Stimulated activated CD8-positive, alpha-beta memory T cell treated with anti-CD3 and anti-CD28 coated beads, Interleukin-4, amount 100 ng/mL, for 48 hours (primary cell): Measurements from ENCODE around the gene AKAP7.

Experiments used
- DNase-seq: peaks from one replicate; pipeline ENCODE4 v3.0.0-alpha.2; 2020

The AKAP7 gene

DNA sequence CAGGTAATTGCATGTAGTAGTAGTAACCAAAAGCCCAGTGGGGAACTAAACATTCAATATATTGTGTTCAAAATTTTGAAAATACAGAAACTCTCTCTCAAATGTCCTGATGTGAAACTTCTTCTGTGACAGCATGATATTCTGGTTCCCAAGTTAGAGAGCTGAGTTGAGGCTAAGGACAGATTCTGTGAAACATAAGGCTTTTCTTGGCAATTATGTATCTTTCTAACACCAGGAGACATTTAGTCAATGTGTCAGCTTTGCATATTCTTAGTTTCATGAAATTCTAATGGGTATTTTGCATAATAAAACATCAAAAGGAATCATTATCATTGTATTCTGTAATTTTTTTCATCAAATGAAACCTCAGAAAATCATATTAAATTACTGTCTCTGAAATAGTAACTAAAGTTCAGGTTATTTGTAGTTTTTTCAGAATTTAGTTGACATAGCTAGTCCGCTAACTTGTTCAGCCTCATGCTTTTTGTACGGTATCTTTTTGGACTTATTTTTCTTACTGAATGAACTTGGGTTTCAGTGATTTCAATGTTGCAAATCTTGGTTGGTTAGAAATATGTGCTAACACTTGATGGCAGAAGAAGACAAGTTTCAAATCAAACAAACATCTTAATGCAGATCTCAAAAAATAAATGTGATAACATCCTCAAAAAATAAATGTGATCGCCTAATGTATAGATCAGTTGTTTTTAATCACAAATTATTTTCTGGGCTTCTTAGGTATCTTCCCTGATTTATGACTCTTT is 70.4 kb downstream of the AKAP7 start:
- DNase-seq, result no peak

DNA sequence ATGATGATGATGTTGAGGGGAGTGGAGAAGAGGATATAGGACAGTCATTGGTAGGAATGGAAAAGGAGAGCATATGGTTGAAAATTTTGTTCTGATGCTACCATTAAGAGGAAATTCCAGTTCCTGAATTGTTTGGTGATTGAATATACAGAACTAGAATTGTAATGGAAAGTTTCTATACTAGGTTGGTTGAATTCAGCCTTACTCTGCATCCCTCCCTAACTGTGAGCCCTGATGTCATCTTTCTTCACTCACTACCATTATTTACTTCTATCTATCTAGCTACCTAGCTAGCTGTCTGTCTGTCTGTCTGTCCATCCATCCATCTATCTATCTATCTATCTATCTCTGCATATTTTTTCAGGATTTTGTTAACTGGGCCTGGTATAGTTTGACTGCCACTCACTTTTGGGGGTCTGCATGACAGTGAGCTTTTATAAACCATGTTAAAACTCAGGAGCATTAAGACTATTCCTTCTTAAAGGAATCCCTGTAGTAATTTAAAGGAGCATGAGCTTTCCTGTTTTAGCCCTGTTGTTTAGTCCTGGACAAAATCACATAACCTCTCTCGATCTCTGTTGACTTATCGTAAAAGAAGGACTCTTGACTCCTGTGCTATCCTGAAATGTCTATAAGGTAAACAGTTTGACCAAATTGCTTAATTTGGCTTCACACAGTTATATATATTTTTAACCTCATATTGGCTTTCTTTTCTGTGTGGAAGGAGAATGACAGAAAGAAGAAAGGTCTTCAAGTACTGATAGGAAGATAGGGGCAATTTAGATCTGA is 71.4 kb downstream of the AKAP7 start:
- DNase-seq, result no peak

DNA sequence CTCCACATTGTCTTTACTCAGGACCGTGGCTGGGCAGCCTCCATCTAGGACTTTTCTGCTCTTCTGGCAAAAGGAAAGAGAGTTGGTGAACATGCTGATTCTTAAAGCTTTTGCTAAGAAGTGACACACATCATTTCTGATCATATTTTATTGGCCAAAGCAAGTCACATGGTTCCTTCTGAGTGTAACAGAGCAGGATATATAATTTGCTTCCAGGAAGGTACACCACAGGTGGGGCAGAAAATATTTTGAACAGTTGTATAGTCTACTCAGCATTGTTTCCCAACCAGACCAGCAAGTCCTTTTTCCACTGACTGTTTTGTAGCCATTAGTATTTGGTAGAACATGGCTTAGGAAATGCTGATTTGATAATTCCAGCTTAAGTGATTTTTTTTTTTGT is 73.5 kb downstream of the AKAP7 start:
- no peak for DNase-seq

DNA sequence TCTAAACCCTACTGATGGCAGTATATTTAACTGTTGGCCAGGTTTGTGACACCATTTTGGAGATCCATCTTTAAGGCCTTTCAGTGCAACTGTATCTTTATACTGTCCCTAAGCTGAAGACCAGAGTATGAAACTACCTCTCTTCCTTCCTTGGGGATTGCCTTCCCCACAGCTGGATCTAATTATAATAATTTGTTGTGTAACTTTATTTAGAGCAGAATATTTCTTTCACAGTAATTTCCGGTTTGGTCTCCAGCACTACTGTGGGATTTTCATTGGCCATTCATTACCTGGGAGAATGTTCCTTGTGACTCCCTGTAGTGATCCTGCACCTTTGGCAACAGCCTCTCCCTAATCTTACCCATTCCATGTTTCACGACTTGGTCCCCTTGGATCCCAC is 75.2 kb downstream of the AKAP7 start:
- no peak for DNase-seq

DNA sequence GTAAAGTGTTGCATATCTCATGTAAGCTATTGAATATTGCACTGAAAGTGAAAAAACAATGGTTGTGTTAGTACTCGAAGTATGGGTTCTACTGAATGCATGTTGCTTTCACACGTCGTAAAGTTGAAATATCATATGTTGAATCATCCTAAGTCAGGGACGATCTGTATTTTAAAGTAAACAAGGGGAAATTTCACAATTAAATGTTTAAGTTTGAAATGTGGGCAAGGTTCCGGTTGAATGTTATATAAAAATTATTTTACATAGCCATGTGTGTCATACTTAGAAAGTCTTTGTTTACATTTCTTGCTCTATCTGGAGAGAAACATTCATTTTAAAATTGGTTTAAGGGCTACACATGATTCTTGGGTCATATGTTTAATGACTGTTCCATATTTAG is 76.8 kb downstream of the AKAP7 start:
- no peak for DNase-seq

DNA sequence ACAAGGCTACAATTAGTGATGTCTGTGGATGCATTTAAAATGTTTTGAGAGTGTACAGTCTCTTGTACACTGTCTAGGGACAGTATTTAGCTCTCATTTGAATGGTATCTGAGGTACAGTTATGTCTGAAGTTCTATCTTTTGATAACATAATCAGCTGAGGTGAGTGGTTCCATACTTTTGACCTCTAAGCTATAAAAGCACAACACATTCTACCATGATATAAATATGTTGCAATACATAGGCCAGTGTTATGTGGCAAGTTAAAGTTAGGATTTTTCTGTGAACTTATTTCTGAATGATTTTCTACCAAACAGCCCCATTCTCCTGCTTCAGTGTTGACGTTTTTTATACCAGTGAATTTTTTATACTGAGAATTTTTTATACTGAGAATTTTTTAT is 77.6 kb downstream of the AKAP7 start:
- DNase-seq, result no peak

DNA sequence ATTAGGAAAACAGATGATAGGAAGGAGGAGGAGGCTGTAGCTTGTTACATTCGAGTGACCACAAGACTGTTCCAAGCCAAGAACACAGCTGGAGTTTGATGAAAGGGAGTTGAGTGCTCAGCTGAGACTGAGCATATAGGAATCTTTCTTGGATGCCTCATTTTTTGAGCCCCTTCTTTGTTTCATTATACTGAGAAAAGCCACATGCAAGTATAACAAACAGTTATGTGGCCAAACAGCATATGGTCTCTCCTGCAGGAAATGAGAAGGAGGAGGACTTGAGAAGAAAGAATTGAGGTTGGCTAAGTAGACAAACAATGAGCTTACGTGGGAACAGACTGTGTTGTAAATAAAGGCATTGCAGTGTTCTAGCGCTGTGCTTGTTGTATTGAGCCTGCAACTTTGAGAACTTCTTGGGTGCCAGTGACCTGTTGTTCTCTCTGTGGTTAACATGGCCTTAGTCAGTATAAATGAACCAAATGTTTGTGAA is 78.3 kb downstream of the AKAP7 start:
- no peak for DNase-seq

DNA sequence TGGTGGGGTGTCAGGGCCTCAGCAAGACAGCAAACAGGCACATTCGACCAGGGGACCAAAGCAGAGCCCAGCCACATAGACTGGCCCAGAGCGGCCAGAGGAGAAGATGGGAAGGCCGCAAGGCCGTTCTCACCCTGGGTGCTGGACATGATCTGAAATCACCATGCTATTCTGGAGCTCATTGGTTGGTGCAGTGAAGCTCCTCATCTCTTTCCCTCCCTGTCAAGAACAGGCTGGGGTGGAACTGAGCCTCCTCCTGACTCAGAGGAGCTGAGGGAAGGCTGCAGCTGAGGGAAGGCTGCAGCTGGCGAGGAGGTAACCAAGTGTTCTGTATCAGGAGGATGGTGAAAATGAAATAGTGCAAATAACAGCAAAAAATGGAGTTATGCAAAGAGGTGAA is 80.0 kb downstream of the AKAP7 start:
- DNase-seq, result no peak

DNA sequence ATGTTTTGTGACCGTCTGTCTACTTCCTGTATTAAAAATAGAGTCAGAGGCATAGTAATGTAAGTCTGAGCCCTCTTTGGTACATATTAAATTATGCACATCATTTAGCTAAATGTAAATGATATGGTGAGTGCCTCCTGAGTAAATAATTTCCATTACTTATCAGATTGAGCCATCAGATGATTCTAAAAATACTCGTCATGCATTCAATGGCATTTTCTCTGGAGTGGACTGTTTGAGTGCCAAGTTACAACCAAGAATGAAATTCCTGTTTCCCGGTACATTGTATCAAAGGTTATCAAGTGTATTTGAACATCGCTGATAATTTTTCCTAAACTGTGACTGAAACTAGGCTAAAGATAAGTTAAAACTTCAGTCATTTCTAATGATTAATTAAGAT is 81.0 kb downstream of the AKAP7 start:
- DNase-seq, result no peak

DNA sequence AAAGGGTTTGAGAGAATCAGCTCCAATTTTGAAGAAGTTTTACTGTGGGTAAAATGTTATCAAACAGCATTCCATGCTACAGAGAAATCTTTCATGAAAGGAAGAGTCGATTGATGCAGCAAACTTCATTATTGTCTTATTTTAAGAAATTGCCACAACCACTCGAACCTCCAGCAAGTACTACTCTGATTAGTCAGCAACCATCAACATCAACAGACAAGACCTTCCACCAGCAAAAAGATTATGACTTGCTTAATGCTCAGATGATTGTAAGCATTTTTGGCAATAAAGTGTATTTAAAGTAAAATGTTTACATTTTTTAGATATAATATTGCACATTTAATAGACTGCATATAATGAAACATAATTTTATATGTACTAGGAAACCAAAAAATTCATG is 87.5 kb downstream of the AKAP7 start:
- DNase-seq, result no peak

DNA sequence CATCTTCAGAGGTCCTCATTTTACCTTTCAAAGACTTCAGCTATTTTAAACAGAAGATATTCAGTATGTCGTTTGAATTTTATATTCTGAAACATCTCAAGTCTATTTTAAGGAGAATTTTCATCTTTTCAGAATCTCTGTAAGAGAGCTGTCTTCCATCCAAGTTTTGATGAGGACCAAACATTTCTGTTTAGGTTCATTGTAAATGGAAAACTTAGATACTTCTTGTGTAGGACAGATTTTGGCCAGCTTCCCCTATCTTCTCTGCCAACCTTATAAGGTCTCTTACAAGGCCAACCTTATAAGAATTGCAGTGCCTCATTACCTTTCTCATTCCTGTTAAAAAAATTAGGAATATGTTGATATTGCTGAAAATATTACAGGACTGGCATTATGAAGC is 88.1 kb downstream of the AKAP7 start:
- DNase-seq, result no peak

DNA sequence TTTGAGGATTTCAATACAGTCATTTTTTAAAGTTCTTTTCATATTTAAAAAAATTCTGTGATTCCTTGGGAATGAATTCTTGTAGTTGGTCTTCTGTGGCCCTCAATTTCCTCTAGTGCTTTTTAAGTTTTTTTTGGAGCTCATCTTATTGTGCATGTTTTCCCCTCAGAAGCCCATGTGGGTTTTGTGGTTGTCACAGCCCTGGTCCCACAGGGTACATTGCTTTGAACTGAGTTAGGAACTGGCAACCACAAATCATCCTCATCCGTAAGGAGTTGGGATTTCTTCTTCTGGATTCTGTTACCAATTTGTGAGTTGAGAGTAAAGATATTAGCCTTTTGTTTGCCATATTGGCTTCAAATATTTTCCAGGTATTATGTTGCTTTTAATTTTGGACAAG is 89.9 kb downstream of the AKAP7 start:
- DNase-seq, result no peak

DNA sequence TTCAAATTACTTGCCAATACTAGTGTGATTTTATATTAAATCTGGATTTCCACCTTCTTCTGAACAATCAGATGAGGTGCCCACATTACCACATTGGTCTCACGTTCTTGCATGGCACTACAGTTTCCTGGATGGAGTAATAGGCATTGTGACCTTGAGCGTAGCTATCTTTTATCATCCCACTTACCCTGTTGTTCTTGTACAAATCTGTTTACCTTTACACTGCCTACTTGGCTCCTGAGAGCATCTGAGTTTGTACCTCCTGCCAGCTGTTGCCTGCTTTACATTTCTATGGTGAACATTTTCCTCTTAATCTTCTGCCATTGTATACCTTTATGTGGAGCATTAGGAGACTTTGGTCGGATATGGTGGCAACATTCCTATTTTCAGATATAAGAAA is 90.7 kb downstream of the AKAP7 start:
- DNase-seq, result no peak

DNA sequence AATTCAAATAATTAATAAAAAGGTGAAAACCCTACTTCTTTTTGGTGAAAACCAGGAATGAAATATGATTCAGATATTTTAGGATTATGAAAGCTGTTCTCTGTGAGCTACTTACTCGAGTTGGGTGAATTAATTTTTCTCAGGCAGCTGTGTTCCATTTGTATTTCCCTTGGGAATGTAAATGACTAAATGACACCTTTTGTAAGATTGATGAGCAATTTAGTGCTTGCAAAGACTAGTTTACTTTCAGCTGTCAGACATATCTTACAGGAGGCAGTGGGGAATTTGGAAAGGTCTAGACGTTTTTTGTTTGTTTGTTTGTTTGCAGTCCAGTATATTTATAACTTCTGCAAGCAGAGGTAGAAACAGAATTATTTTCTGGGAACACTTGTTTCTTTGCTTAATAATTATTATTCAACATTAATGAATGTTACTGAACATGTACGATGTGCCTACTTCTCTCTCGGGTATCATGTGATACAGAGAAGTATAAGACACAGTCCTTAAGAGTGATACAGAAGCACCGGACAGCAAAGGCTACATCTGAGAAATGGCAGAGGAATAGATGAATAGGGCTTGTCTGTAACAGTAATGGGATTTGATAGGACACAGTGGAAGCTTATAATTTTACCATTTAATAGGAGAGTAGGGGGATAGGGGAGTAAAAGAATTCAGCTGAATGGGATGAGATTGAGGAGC is 91.3 kb downstream of the AKAP7 start:
- no peak for DNase-seq

DNA sequence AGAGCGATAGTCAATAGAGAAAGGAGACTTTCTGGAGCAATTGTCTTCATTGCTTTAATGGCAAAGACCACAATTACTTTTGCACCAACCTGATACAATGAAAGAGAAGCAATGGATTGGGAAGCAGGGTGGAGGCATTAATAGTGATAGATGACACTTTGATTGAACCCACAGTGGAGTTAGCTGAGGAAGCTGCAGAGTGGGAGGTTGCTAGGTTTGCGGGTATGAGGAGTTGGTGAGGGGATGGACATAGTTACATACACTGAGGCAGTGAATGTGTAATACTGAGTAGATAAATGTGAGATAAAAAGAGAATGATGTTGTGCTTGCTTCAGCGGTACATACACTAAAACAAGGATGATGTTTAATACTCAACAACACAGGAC is 91.9 kb downstream of the AKAP7 start:
- DNase-seq, result no peak

DNA sequence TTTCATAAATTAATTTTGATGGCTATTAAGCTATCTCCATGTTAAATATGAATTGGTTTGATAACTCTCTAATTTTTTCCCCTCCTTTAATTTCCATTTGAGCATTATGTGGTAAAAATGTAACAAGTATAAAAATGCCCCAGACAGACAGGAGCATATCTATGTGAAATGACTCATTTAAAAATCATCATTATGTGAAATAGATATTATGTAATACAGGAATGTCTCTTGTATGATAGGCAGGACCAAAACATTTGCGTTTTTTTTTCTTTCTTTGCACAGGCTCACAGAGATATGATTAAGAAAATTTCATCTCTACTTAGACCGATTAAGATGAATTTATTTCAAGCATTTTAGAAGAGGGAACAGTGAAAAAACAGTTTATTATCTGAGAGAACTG is 95.8 kb downstream of the AKAP7 start:
- no peak for DNase-seq

DNA sequence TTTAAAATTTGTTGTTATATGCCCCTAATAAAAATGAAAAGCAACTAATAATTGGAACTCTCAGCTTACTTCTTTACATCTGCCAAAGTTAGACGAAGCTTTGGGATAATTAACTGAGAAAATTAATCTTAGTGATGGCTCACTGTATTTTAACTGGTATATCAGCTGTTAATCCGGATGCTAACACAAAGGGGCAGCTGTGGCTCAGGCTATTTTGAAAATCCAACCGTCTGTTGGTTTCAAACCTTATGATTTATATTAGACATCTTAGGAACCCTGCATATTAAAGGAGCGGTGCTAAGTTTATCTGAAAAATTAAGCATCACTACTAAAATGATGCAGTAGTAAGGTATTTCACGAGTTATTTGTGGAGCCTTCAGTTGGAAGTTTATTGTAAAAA is 96.6 kb downstream of the AKAP7 start:
- DNase-seq, result no peak

DNA sequence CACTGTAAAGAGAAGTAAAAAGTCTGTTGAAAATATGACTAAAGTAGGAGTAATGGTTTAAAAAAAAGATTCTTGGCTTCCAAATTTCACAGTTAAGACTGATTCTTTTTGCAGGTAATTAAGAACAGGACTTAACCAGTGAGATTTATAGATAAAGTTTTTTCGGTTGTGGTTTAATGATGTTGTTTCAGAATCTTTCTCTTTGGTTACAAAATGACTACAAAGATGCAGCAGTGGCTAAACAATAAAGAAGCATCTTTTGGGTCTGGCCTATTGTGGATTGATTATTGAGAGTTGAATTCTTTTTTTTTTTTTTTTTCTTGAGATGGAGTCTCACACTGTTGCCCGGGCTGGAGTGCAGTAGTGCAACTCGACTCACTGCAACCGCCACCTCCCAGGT is 109.7 kb downstream of the AKAP7 start:
- DNase-seq, result no peak

DNA sequence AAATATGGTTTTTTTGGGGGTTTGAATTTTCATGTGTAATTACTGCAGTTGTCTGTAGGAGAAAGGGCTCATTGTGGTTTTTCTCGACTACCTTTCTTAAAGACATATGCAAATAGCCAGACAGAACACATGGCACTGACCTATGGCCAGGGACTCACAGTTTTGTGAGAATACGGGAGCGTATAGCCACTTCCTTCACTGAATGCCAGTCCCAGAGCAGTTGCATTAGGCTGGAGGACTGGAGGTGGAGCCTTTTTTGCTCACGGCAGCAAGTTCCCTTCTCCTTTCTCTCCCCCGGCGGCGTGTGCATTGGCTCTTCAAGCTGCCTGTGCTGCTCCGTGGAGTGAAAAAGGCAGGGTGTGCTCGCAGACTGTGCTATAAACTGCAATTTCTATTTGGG is 114.9 kb downstream of the AKAP7 start:
- peak; percentile 30 for DNase-seq

DNA sequence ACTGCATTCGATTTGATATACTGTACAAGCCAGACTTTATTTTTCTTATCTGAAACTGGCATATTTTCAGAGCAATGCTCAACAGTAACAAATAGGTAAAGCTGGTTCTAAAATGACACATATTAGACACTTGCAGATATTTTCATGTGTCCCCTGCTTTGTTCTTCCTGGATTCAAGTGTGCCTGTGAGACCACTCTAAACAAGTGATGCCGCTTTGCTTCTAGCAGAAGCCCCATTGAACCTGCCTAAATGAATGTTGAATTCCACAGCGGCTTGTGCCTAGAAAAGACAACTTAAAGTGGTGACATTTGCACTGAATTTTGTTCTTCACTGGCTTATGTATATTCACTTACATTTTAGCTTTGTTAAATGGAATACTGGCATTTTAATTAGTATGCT is 115.7 kb downstream of the AKAP7 start:
- DNase-seq, result no peak

DNA sequence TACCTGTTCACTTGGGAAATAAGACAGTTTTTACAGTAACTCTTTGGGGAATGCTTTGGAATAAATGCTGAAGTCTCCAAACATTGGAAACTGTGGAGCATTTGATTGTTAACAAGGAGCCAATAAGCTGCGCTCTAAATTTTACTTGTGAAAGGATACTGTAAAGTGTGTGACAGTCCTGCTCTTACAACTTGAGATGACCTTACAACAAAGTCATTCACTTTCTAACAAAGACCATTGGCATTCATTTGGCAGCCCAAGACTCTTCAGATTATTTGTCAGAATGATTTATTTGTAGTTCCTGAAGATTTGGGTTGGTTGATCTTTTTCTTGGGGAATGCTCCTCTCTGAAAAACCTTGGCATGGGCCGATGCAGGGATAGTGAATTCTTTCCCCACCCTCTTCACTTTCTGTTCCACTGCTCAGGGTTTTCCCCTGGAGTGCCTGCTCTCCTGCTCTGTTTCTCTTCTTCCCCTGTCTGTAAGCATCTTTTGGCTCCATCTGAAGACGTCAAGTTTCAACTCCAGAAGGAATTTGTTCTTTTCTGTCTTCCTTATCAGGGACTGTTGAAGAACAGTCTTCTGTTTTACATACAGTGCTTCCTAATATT is 116.4 kb downstream of the AKAP7 start:
- DNase-seq, result no peak

DNA sequence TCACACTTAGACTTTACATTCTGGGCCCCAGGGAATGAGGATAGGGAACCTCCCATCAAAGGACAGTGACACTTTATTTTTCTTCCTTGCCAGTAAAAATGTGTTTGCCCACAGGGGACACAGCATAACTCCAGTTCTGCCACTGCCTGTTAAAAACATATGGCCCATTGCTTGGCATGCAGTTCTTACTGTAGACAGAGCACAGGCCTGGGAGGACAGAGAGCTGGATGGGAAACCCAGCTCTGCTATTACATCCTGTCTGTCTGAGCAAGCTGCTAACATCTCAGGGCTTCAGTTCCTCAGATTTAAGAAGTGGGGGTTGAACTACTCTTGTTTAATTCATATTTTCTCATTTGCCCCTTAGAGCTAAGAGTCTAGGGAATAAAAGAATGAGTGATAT is 120.2 kb downstream of the AKAP7 start:
- no peak for DNase-seq

DNA sequence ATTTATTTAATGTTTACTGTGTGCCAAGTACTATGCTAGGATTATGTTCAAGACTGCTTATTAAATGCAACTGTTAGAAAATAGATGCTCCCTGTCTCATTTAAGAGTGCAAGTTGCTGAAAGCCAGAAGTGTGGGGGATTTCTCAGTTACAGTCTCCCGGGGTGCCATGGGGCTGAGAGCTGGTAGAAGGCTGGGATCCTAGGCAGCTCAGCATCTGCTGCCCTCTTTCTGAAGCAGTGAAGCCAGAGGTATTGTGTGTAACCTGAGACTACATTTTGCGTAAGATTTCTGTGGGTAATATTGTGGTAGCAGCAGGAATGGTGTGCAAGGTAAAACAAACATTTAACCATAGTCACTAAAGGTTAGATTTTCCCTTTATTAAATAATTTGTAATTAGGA is 120.6 kb downstream of the AKAP7 start:
- DNase-seq, result no peak

DNA sequence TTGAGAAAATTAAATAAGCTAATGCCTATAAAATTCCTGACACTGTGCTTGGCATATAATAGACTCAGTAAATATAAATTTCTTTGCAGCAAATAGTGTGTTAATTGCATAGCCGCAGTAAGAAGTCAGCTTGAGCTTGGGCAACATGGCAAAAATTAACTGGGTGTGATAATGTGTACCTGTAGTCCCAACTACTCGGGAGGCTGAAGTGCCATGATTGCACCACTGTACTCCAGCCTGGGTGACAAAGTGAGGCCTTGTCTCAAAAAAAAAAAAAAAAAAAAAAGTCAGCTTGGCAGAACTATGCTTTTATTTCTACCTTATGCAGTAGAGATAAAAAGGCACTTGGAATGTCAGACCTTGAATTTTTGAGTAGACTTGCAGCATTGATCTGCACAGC is 121.8 kb downstream of the AKAP7 start:
- DNase-seq, result no peak
